Left lung (tissue), 10 donors: ENCODE data around the gene PIN1. TPM values are rescaled to one million over a fixed set of nuclear protein-coding genes. Genes with fewer than 3 reads are reported as not detected.

Experiments used
- ATAC-seq: fragments of 200-7000 bp; cut with Tn5 transposase; one replicate; pipeline ENCODE4 v1.9.1; 2020; ENCODE audit warnings: moderate library complexity
- DNase-seq, 4 donors: peaks; one replicate each; pipeline ENCODE4 v3.0.0-alpha.2; 2013 to 2020
- H3K27ac ChIP-seq, 2 donors: fragments of 200-600 bp; sonication (generic) in 1 of 2; one replicate each; pipeline versions ENCODE4 v1.5.0 to v1.8.0; 2020 to 2021
- H3K27me3 ChIP-seq, 2 donors: fragments of 200-600 bp; sonication (generic) in 1 of 2; one replicate each; pipeline versions ENCODE4 v1.5.0 to v1.8.0; 2020 to 2021
- H3K36me3 ChIP-seq, 2 donors: fragments of 200-600 bp; sonication (generic) in 1 of 2; one replicate each; pipeline versions ENCODE4 v1.5.0 to v1.8.0; 2020 to 2021
- H3K4me1 ChIP-seq, 2 donors: fragments of 200-600 bp; one replicate each; pipeline ENCODE4 v1.8.0; 2021
- H3K4me3 ChIP-seq, 2 donors: fragments of 200-600 bp; sonication (generic) in 1 of 2; one replicate each; pipeline versions ENCODE4 v1.5.0 to v1.8.0; 2020 to 2021; ENCODE audit warnings: mild to moderate bottlenecking in 1 of 2
- H3K9me3 ChIP-seq, 2 donors: fragments of 200-600 bp; sonication (generic) in 1 of 2; one replicate each; pipeline versions ENCODE4 v1.5.0 to v1.8.0; 2020 to 2021
- intact Hi-C, 2 donors: fragments of 100-400 bp; cut with DNase I; formaldehyde crosslinking; loops; one replicate each; pipeline versions ENCODE4 v1.11.2 to v1.14.2; 2022
- polyA plus RNA-seq, 6 donors: library from polyadenylated mRNA; unstranded; fragments of 120-200 nt; gene quantifications; one replicate each; pipeline ENCODE4 v1.2.1, GENCODE V29; 2013; ENCODE audit not compliant: insufficient read length in 6 of 6
- total RNA-seq, 2 donors: library from RNA; stranded (reverse); fragmentation: NEBNext Ultra II Directional; extraction: Animal tissue kit (Norgen Biotek cat#: 25700); gene quantifications; one replicate each; pipeline ENCODE4 v1.2.1, GENCODE V29; 2021
- TF ChIP-seq, protein P1 (sequence below), 2 donors: fragments of 200-600 bp; sonication (generic) in 1 of 2; IDR thresholded peaks; one replicate each; pipeline versions ENCODE4 v1.5.0 to v1.8.0; 2021; ENCODE audit warnings: antibody characterized with exemption in 2 of 2
- donor health status: DM: no; HTN: yes; CAD: no.
- donor health status: DM: no; HTN: no; CAD: no.

Gene PIN1
- total and polyA plus RNA-seq, 8 donors = 43.1 to 67.2 (median 56.6) TPM

DNA sequence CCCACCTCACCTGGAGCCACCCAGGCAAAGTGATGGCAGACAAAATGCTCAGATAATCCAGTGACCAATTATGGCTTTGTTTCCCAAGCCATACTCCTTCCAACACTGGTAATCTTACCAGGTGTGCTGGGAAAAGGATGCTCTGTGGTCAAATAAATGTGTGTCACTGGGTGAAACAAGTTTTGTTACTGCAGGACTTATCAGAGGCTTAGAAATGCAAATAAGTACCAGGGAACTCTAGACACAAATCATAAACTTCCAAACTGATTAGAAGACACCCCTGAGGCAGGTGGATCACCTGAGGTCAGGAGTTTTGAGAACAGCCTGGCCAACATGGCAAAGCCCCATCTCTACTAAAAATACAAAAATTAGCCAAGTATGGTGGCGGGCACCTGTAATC is 26.4 kb downstream of the PIN1 start:
- TF ChIP-seq, protein P1, sequence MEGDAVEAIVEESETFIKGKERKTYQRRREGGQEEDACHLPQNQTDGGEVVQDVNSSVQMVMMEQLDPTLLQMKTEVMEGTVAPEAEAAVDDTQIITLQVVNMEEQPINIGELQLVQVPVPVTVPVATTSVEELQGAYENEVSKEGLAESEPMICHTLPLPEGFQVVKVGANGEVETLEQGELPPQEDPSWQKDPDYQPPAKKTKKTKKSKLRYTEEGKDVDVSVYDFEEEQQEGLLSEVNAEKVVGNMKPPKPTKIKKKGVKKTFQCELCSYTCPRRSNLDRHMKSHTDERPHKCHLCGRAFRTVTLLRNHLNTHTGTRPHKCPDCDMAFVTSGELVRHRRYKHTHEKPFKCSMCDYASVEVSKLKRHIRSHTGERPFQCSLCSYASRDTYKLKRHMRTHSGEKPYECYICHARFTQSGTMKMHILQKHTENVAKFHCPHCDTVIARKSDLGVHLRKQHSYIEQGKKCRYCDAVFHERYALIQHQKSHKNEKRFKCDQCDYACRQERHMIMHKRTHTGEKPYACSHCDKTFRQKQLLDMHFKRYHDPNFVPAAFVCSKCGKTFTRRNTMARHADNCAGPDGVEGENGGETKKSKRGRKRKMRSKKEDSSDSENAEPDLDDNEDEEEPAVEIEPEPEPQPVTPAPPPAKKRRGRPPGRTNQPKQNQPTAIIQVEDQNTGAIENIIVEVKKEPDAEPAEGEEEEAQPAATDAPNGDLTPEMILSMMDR (IDR thresholded peaks at IDR 0.05) = no peak
- Histone ChIP-seq H3K27ac (no peak overlapping the region), H3K4me3 (no peak overlapping the region), H3K9me3 (no peaks in the 10 kb centered on the region), H3K4me1 (peaks cover 0 to 8% of the 10 kb centered on the region in 2 donors), H3K27me3 (no peaks in the 10 kb centered on the region), H3K36me3 (no peaks in the 10 kb centered on the region)
- no peak for DNase-seq
- ATAC-seq = no peak
- intact Hi-C loops = no loop called here

DNA sequence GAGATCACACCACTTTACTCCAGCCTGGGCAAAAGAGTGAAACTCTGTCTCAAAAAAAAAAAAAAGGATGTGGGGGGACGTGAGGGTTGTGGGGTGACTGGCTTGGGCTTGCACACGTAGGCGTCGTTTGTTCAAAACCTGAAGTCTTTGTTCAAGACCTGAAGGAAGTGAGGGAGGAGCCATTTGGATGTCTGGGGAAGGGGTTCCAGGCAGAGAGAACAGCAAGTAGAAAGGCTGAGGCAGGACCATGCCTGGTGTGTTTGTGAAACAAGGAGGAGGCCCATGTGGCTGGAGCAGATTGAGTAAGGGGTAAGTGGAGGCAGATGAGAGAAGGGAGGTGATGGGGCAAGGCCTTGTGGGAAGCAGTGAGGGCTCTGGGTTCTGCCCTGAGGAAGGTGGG is 27.8 kb downstream of the PIN1 start:
- Histone ChIP-seq H3K9me3 (no peaks in the 10 kb centered on the region), H3K36me3 (no peaks in the 10 kb centered on the region), H3K27me3 (no peaks in the 10 kb centered on the region), H3K4me3 (no peak overlapping the region), H3K4me1 (peaks cover 0 to 4% of the 10 kb centered on the region in 2 donors), H3K27ac (no peak overlapping the region)
- intact Hi-C loops = no loop called here
- no peak for ATAC-seq
- TF ChIP-seq, protein P1 (IDR thresholded peaks at IDR 0.05) = no peak
- DNase-seq = no peak

DNA sequence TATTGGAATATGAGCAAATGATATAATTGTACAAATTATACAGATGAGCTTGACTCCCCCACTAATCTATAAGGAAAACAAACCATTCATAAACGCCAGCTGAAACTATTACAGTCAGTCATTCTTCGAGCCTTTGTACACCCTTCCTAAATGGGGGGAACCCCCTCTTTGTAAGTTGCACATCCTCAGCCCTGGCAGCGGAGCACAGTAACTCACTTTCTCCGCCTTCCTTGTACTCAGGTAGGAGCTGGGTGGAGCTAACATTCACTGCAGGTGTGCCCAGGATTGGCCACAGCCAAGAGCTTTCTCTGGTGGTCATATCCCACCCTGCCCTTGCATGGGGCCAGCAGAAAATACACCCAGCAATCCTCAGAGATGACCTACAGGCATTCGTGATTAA is 28.6 kb downstream of the PIN1 start:
- Histone ChIP-seq H3K9me3 (no peaks in the 10 kb centered on the region), H3K4me3 (no peak overlapping the region), H3K4me1 (no peaks in the 10 kb centered on the region), H3K36me3 (no peaks in the 10 kb centered on the region), H3K27ac (no peak overlapping the region), H3K27me3 (no peaks in the 10 kb centered on the region)
- ATAC-seq (no peak), DNase-seq (no peak)
- intact Hi-C loops = no loop called here
- TF ChIP-seq, protein P1 (IDR thresholded peaks at IDR 0.05) = no peak

DNA sequence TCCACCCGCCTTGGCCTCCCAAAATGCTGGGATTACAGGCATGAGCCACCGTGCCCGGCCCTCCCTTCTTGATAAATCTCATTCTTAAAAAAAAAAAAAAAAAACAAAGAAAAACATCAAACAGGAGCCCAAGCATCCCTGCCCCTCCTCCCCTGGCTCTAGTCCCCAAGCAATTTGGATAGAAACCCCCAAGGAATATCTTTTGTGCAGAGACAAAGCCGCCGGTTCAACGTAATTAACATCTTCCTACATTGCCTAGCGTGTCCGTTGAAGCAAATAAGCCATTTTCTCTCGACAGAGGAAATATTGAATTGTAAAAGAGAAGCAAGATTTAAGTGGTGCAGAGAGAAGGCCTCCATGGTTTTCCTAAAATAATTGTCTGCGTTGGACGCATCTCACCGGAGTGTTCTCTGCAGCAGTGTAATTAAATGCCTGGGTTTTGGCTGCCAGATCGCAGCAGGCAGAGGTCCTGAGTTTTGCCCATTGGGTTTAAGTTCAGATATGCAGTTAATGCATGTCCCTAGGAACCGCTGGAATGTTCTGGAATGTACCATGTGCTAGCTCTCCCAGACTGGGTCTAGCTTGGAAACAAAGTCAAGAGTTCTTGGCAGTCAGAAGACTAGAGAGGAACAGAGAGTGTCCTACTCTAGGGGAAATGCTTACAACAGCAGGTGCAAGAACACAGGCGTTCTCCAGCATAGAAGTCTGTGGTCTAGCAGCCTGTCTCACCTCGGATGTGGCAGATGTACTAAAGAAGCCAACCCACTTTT is 30.8 kb downstream of the PIN1 start:
- TF ChIP-seq, protein P1 (IDR thresholded peaks at IDR 0.05) = no peak
- Histone ChIP-seq H3K9me3 (no peaks in the 10 kb centered on the region), H3K27me3 (no peaks in the 10 kb centered on the region), H3K4me1 (no peaks in the 10 kb centered on the region), H3K27ac (no peak overlapping the region), H3K36me3 (no peaks in the 10 kb centered on the region), H3K4me3 (no peak overlapping the region)
- DNase-seq (no peak), ATAC-seq (no peak)
- intact Hi-C loops = no loop called here

DNA sequence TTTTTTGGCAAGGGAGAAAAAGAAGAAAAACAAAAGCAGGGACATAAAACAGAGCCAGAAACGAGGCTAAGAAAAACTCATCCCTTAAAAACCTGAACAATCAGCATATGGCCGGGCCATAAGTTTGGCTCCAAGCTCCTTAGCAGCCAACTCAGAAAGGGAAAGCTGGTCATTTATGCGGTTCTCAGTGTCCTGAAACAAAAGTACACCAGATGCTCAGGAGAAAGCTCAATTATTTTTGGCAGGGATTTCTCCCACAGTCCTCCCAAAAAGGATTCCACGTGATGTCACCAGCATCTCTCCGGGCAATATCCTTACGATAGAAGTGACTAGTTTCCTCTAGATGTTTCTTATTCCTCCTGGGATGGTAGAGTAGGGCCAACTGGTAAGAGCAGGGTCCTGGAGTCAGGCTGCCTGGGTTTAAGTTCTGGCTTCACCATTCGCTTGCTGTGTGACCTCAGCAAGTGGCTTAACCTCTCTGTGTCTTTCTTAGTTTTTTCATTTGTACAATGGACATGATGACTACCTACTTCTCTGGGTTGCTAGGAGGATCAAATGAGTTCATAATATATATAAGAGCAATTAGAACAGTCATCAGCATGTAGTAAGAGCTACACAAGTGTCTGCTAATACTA is 34.0 kb downstream of the PIN1 start:
- ATAC-seq = no peak
- no peaks in the 10 kb centered on the region for H3K36me3 ChIP-seq
- H3K4me1 ChIP-seq = no peaks in the 10 kb centered on the region
- no peaks in the 10 kb centered on the region for H3K9me3 ChIP-seq
- intact Hi-C loops = no loop called here
- no peak overlapping the region for H3K27ac ChIP-seq
- no peaks in the 10 kb centered on the region for H3K27me3 ChIP-seq
- no peak for DNase-seq
- no peak overlapping the region for H3K4me3 ChIP-seq
- TF ChIP-seq, protein P1 (IDR thresholded peaks at IDR 0.05) = no peak
